ENCODE results near the gene TSPYL2. TPM values are rescaled to one million over a fixed set of nuclear protein-coding genes. Genes with fewer than 3 reads are reported as not detected.
A peak's percentile ranks its signal among the peaks of the same experiment; 100 is the strongest.

Gene TSPYL2
- total and polyA plus RNA-seq, 8 donors, result 11.8 to 134 (median 24.0) TPM

- WGBS, 2 donors, result 83 to 89% methylated on average over 5 of the region's 5 CpGs
- H3K4me1 ChIP-seq, result no peaks in the 10 kb centered on the region
- peaks cover 0 to 11% (median 0%) of the 10 kb centered on the region in 4 donors for H3K27me3 ChIP-seq
- no peak overlapping the region for H3K4me3 ChIP-seq
- intact Hi-C loops (cut with DNase I), result no loop called here
- TF ChIP-seq CTCF (IDR thresholded peaks at IDR 0.05), result no peak
- no peak for ATAC-seq
- H3K36me3 ChIP-seq, result no peaks in the 10 kb centered on the region
- H3K9me3 ChIP-seq, result no peaks in the 10 kb centered on the region
- no peak for DNase-seq
- no peak for FAIRE-seq
- no peak overlapping the region for H3K27ac ChIP-seq
These were observed 25.9 kb upstream of the TSPYL2 start for GRCh38 chrX:53056292-53056691.

GRCh38 chrX:53065104-53065503, 17.1 kb upstream of the TSPYL2 start:
- Histone ChIP-seq H3K4me3 (no peak overlapping the region), H3K36me3 (no peaks in the 10 kb centered on the region), H3K9me3 (no peaks in the 10 kb centered on the region), H3K27me3 (peaks cover 0 to 18% (median 0%) of the 10 kb centered on the region in 4 donors), H3K4me1 (no peaks in the 10 kb centered on the region), H3K27ac (no peak overlapping the region)
- 44 to 58% methylated on average over 1 of the region's 1 CpG for WGBS, 2 donors
- intact Hi-C loops (cut with DNase I), result no loop called here
- DNase-seq (no peak), ATAC-seq (no peak), FAIRE-seq (no peak)
- no peak for TF ChIP-seq CTCF (IDR thresholded peaks at IDR 0.05)

GRCh38 chrX:53071064-53071463, 11.1 kb upstream of the TSPYL2 start:
- 43 to 47% methylated on average over 10 of the region's 10 CpGs for WGBS, 2 donors
- Histone ChIP-seq H3K27ac (no peak overlapping the region), H3K36me3 (no peaks in the 10 kb centered on the region), H3K27me3 (peaks cover 0 to 23% (median 0%) of the 10 kb centered on the region in 4 donors), H3K9me3 (no peaks in the 10 kb centered on the region), H3K4me3 (no peak overlapping the region), H3K4me1 (no peaks in the 10 kb centered on the region)
- intact Hi-C loops (cut with DNase I), result no loop called here
- no peak for TF ChIP-seq CTCF (IDR thresholded peaks at IDR 0.05)
- ATAC-seq, result no peak
- no peak for DNase-seq
- FAIRE-seq, result no peak

- no peak overlapping the region for H3K27ac ChIP-seq
- H3K9me3 ChIP-seq, result no peaks in the 10 kb centered on the region
- peak overlapping the region in 1 of 4 donors; percentile 38 for H3K4me3 ChIP-seq
- TF ChIP-seq CTCF (IDR thresholded peaks at IDR 0.05), result peak; percentile 37 to 63 (median 60)
- FAIRE-seq (peak; percentile 88), DNase-seq (peak; percentile 60 to 90 (median 76)), ATAC-seq (peak; percentile 91 to 95 (median 92))
- peaks cover 0 to 23% (median 0%) of the 10 kb centered on the region in 4 donors for H3K27me3 ChIP-seq
- no peaks in the 10 kb centered on the region for H3K4me1 ChIP-seq
- no peaks in the 10 kb centered on the region for H3K36me3 ChIP-seq
- 1 to 7% methylated on average over 31 of the region's 31 CpGs for WGBS, 2 donors
- intact Hi-C loops (cut with DNase I), result no loop called here
These were observed 10.4 kb upstream of the TSPYL2 start for GRCh38 chrX:53071604-53072417.
